NT2/D1 (cell line): ENCODE measurements around the gene HIP1.
"Not testable (repeated sequence)": the region's sequence is repeated elsewhere in the genome, so short reads cannot be mapped to it uniquely, and the experiment has no call there.

ENCODE experiments used
- DNase-seq: peaks from one replicate; pipeline ENCODE4 v3.0.0-alpha.2; 2011; ENCODE audit warnings: low read depth, low spot score
- H3K27me3 ChIP-seq: 2 replicates; pipeline ENCODE4 v1.6.0; 2011; ENCODE audit warnings: mild to moderate bottlenecking; ENCODE audit not compliant: insufficient read length, insufficient read depth
- H3K36me3 ChIP-seq: 2 replicates; pipeline ENCODE4 v1.6.1; 2011; ENCODE audit warnings: mild to moderate bottlenecking, low read length, mixed read lengths; ENCODE audit not compliant: insufficient read depth, insufficient read length
- H3K4me1 ChIP-seq: 2 replicates; pipeline ENCODE4 v1.5.1; 2011; ENCODE audit not compliant: insufficient read depth, insufficient read length
- H3K4me3 ChIP-seq: 2 replicates; pipeline ENCODE4 v1.5.1; 2011; ENCODE audit warnings: low read depth; ENCODE audit not compliant: insufficient read length
- H3K9ac ChIP-seq: 2 replicates; pipeline ENCODE4 v1.6.0; 2011; ENCODE audit warnings: low read depth; ENCODE audit not compliant: insufficient read length
- H3K9me3 ChIP-seq: 2 replicates; pipeline ENCODE4 v1.5.1; 2011; ENCODE audit warnings: mild to moderate bottlenecking, low read length; ENCODE audit not compliant: insufficient read depth
- SUZ12 ChIP-seq: IDR thresholded peaks from 2 replicates; pipeline ENCODE4 v1.6.1; 2011; ENCODE audit not compliant: insufficient read length, insufficient read depth; ENCODE audit errors: extremely low read depth
- YY1 ChIP-seq: IDR thresholded peaks from 2 replicates; pipeline ENCODE4 v1.6.1; 2011; ENCODE audit not compliant: insufficient read length, insufficient read depth
- ZNF274 ChIP-seq: IDR thresholded peaks from 2 replicates; pipeline ENCODE4 v1.6.1; 2011; ENCODE audit warnings: mild to moderate bottlenecking, low read depth, low read length

The HIP1 gene

GRCh38 chr7:75725306-75725705 is 13.4 kb downstream of the HIP1 start:
- Histone ChIP-seq H3K27me3 (no peaks in the 10 kb centered on the region), H3K4me1 (peaks cover 7% of the 10 kb centered on the region), H3K36me3 (no peaks in the 10 kb centered on the region), H3K9me3 (no peaks in the 10 kb centered on the region), H3K9ac (no peak overlapping the region), H3K4me3 (no peak overlapping the region)
- no peak for DNase-seq
- TF ChIP-seq ZNF274 (no peak), YY1 (no peak), SUZ12 (no peak)

- Histone ChIP-seq H3K9me3 (no peaks in the 10 kb centered on the region), H3K4me3 (no peak overlapping the region), H3K27me3 (no peaks in the 10 kb centered on the region), H3K9ac (no peak overlapping the region), H3K4me1 (peaks cover 7% of the 10 kb centered on the region), H3K36me3 (no peaks in the 10 kb centered on the region)
- TF ChIP-seq YY1 = no peak
- no peak for TF ChIP-seq ZNF274
- TF ChIP-seq SUZ12 = no peak
- no peak for DNase-seq
Measured at GRCh38 chr7:75723444-75723843, 15.3 kb downstream of the HIP1 start.

GRCh38 chr7:75722373-75722772 is 16.4 kb downstream of the HIP1 start:
- no peak for TF ChIP-seq ZNF274
- no peak for TF ChIP-seq SUZ12
- TF ChIP-seq YY1 = no peak
- no peak overlapping the region for H3K4me3 ChIP-seq
- no peak for DNase-seq
- H3K9ac ChIP-seq = no peak overlapping the region
- no peaks in the 10 kb centered on the region for H3K36me3 ChIP-seq
- H3K4me1 ChIP-seq = no peaks in the 10 kb centered on the region
- no peaks in the 10 kb centered on the region for H3K27me3 ChIP-seq
- no peaks in the 10 kb centered on the region for H3K9me3 ChIP-seq

GRCh38 chr7:75721922-75722321 is 16.8 kb downstream of the HIP1 start:
- H3K36me3 ChIP-seq, DNase-seq, H3K9ac ChIP-seq, H3K4me3 ChIP-seq, H3K9me3 ChIP-seq, H3K4me1 ChIP-seq, H3K27me3 ChIP-seq: not testable (repeated sequence)

GRCh38 chr7:75721426-75721825 is 17.3 kb downstream of the HIP1 start:
- no peaks in the 10 kb centered on the region for H3K4me1 ChIP-seq
- no peak overlapping the region for H3K4me3 ChIP-seq
- H3K9ac ChIP-seq = no peak overlapping the region
- no peaks in the 10 kb centered on the region for H3K9me3 ChIP-seq
- TF ChIP-seq SUZ12 = no peak
- TF ChIP-seq ZNF274 = no peak
- no peak for TF ChIP-seq YY1
- DNase-seq = no peak
- no peaks in the 10 kb centered on the region for H3K27me3 ChIP-seq
- no peaks in the 10 kb centered on the region for H3K36me3 ChIP-seq

GRCh38 chr7:75719626-75720025 is 19.1 kb downstream of the HIP1 start:
- TF ChIP-seq SUZ12 (no peak), ZNF274 (no peak), YY1 (no peak)
- Histone ChIP-seq H3K9ac (no peak overlapping the region), H3K27me3 (no peaks in the 10 kb centered on the region), H3K36me3 (no peaks in the 10 kb centered on the region), H3K9me3 (no peaks in the 10 kb centered on the region), H3K4me1 (no peaks in the 10 kb centered on the region), H3K4me3 (no peak overlapping the region)
- no peak for DNase-seq

- Histone ChIP-seq H3K4me1 (no peaks in the 10 kb centered on the region), H3K9me3 (no peaks in the 10 kb centered on the region)
- no peak for TF ChIP-seq YY1
- no peak for TF ChIP-seq ZNF274
- TF ChIP-seq SUZ12 = no peak
Measured at GRCh38 chr7:75718390-75719031, 20.2 kb downstream of the HIP1 start.

GRCh38 chr7:75717746-75718145 is 21.0 kb downstream of the HIP1 start:
- DNase-seq, H3K9ac ChIP-seq, H3K36me3 ChIP-seq, H3K4me3 ChIP-seq, H3K27me3 ChIP-seq, H3K9me3 ChIP-seq, H3K4me1 ChIP-seq: not testable (repeated sequence)

More at GRCh38 chr7:75718390-75719031, 20.2 kb downstream of the HIP1 start:
- no peak overlapping the region for H3K9ac ChIP-seq
- DNase-seq = no peak
- H3K4me3 ChIP-seq = no peak overlapping the region
- H3K27me3 ChIP-seq = no peaks in the 10 kb centered on the region
- H3K36me3 ChIP-seq = no peaks in the 10 kb centered on the region
